Adrenal gland (tissue), 12 donors: Measurements from ENCODE around the gene PPP1R17. TPM values are rescaled to one million over a fixed set of nuclear protein-coding genes. Genes with fewer than 3 reads are reported as not detected.

Source experiments
- DNase-seq, 7 donors: peaks; one replicate each; pipeline ENCODE4 v3.0.0-alpha.2; 2019 to 2020
- H3K27ac ChIP-seq, 5 donors: fragments of 200-600 bp; sonication (generic) in 4 of 5; 1 replicate in 3 of 5; 2 replicates in 2 of 5; pipeline versions ENCODE4 v1.5.1 to v1.8.0; 2016 to 2020; ENCODE audit warnings: mild to moderate bottlenecking in 1 of 5
- H3K27me3 ChIP-seq: fragments of 200-600 bp; 2 replicates; pipeline ENCODE4 v1.8.0; 2021
- H3K36me3 ChIP-seq, 2 donors: fragments of 200-600 bp; replicated peaks in 1 of 2; 1 replicate in 1 of 2; 2 replicates in 1 of 2; pipeline versions ENCODE4 v1.5.1 to v1.8.0; 2018 to 2022
- H3K4me1 ChIP-seq, 2 donors: fragments of 200-600 bp; replicated peaks in 1 of 2; 1 replicate in 1 of 2; 2 replicates in 1 of 2; pipeline versions ENCODE4 v1.5.1 to v1.8.0; 2018 to 2021
- H3K4me3 ChIP-seq, 4 donors: fragments of 200-600 bp; sonication (generic) in 3 of 4; one replicate each; pipeline ENCODE4 v1.5.1; 2016 to 2018
- H3K9me3 ChIP-seq, 3 donors: fragments of 200-600 bp; sonication (generic) in 1 of 3; replicated peaks in 1 of 3; 1 replicate in 2 of 3; 2 replicates in 1 of 3; pipeline versions ENCODE4 v1.5.1 to v1.8.0; 2016 to 2021
- POLR2A ChIP-seq, 2 donors: fragments of 450-650 bp; IDR thresholded peaks; one replicate each; pipeline ENCODE4 v1.6.1; 2017; ENCODE audit warnings: antibody characterized with exemption in 2 of 2, mild to moderate bottlenecking in 2 of 2, moderate library complexity in 1 of 2
- WGBS, 4 donors: extraction: QIAGEN DNeasy Blood & Tissue Kit in 2 of 4; methylation state at CpG; one replicate each; pipeline versions ENCODE4 v1.1.5 to v1.1.7; 2013 to 2017; 5-methylcytosine and 5-hydroxymethylcytosine counted together
- intact Hi-C, 2 donors: fragments of 100-400 bp; cut with DNase I; formaldehyde crosslinking; loops; one replicate each; pipeline versions ENCODE4 v1.14.1 to v1.15.0; 2022 to 2023
- polyA plus RNA-seq, 3 donors: library from polyadenylated mRNA; stranded (reverse); fragments of 200-250 nt in 2 of 3; fragments of 350-450 nt in 1 of 3; fragmentation: Illumina TruSeq in 1 of 3; extraction: RNeasy Lipid Tissue Mini Kit (QIAGEN cat#74804) in 1 of 3; gene quantifications; one replicate each; pipeline ENCODE4 v1.2.3, GENCODE V29; 2013 to 2014
- total RNA-seq, 9 donors: library from RNA; depleted of rRNA in 4 of 9; stranded (reverse); fragments of >200 nt in 4 of 9; fragments of 120-200 nt in 1 of 9; fragmentation: NEBNext Ultra II Directional in 1 of 9; extraction: Animal tissue kit (Norgen Biotek cat#: 25700) in 1 of 9; gene quantifications; one replicate each; pipeline versions ENCODE4 v1.1.0 to v1.2.4, GENCODE V29; 2013 to 2023
- TF ChIP-seq, protein P1 (sequence below), 6 experiments: fragments of 450-650 bp in 4 of 6; fragments of 200-600 bp in 2 of 6; sonication (generic) in 1 of 6; IDR thresholded peaks; 1 replicate in 5 of 6; 2 replicates in 1 of 6; pipeline versions ENCODE4 v1.5.1 to v1.8.0; 2016 to 2021; ENCODE audit warnings: antibody characterized with exemption in 6 of 6, mild to moderate bottlenecking in 2 of 6, moderate library complexity in 1 of 6
- donor health status: healthy with polysubstance abuse.
- donor health status: Bipolar disorder and iron deficiency.
- donor health status: DM: yes; HTN: yes; CAD: no.
- donor health status: DM: no; HTN: no; CAD: no.
- donor health status: DM: no; HTN: no; CAD: no.
- donor health status: DM: yes; HTN: yes; CAD: no.

The PPP1R17 gene
- total and polyA plus RNA-seq, 12 donors, result 0.14 to 6.2 (median 0.37) TPM; not detected in 3

DNA sequence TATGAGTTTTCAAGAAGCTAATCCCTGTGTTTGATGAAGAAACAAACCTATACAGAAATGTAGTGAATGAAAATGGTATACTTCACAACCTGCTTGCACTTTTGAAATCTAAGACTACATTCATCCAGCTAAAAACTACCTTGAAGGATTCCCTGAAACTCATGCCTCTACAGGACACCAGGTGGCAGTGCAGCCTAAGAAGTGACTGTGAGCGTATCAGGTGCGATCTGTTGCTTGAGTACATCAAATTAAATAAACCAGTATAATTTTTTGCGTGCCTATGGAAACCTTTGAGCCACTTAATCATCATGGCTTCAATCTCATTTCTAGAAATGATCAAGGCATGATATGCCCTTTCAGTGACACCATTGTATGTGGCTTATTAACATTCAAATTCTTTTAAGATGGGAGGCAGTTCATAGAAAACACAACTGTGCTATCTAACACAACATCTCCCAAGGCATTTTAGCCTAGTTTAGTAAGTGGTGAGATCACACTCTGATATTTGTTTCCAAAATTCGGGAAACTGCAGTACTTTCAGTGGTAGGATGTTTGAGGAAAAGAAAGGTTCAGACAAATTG lies 57.4 kb downstream of the PPP1R17 start:
- H3K4me3 ChIP-seq, result no peak overlapping the region
- TF ChIP-seq, protein P1, sequence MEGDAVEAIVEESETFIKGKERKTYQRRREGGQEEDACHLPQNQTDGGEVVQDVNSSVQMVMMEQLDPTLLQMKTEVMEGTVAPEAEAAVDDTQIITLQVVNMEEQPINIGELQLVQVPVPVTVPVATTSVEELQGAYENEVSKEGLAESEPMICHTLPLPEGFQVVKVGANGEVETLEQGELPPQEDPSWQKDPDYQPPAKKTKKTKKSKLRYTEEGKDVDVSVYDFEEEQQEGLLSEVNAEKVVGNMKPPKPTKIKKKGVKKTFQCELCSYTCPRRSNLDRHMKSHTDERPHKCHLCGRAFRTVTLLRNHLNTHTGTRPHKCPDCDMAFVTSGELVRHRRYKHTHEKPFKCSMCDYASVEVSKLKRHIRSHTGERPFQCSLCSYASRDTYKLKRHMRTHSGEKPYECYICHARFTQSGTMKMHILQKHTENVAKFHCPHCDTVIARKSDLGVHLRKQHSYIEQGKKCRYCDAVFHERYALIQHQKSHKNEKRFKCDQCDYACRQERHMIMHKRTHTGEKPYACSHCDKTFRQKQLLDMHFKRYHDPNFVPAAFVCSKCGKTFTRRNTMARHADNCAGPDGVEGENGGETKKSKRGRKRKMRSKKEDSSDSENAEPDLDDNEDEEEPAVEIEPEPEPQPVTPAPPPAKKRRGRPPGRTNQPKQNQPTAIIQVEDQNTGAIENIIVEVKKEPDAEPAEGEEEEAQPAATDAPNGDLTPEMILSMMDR (IDR thresholded peaks at IDR 0.05), result peak; percentile 76 to 91 (median 88)
- no peak for TF ChIP-seq POLR2A (IDR thresholded peaks at IDR 0.05)
- H3K27me3 ChIP-seq, result no peaks in the 10 kb centered on the region
- H3K4me1 ChIP-seq, result no peaks in the 10 kb centered on the region
- WGBS, 4 donors, result 2 to 4% (median 2%) methylated on average over 4 of the region's 4 CpGs
- intact Hi-C loops, result loop anchor here (10.0 kb wide), 2 partner anchors 460 to 600 kb away; no protein-coding TSS in a partner anchor
- H3K9me3 ChIP-seq, result no peaks in the 10 kb centered on the region
- no peak overlapping the region for H3K27ac ChIP-seq
- DNase-seq, result peak; percentile 36 to 86 (median 68)
- no peaks in the 10 kb centered on the region for H3K36me3 ChIP-seq

- no peaks in the 10 kb centered on the region for H3K36me3 ChIP-seq
- no peak for DNase-seq
These were observed 60.5 kb downstream of the PPP1R17 start for GRCh38 chr7:31747553-31747952.

DNA sequence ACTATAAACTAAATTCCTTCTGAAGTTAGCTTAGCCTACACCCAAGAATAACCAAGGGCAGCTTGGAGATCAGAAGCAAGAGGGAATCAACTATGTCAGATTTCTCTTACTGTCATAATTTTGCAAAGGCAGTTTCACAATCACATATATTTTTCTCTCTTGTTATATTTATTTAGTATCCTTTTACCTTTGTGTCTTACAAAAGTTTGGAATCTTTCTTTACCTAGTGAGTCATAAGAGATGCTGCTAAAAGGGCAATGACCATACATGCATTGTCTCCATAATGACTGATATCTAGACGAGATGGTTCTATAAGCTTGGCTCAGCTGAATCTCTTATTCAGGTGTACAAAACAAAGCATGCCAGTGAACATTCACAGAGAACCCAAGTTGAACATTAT lies 61.1 kb downstream of the PPP1R17 start:
- intact Hi-C loops, result loop anchor here (5.0 to 10.0 kb wide), 3 partner anchors 454 to 597 kb away; no protein-coding TSS in a partner anchor
- H3K36me3 ChIP-seq, result no peaks in the 10 kb centered on the region
- 81 to 97% (median 83%) methylated on average over 1 of the region's 1 CpG for WGBS, 4 donors
- H3K27ac ChIP-seq, result no peak overlapping the region
- TF ChIP-seq, protein P1 (IDR thresholded peaks at IDR 0.05), result no peak
- no peak for TF ChIP-seq POLR2A (IDR thresholded peaks at IDR 0.05)
- H3K27me3 ChIP-seq, result no peaks in the 10 kb centered on the region
- no peaks in the 10 kb centered on the region for H3K4me1 ChIP-seq
- no peak overlapping the region for H3K4me3 ChIP-seq
- DNase-seq, result no peak
- H3K9me3 ChIP-seq, result no peaks in the 10 kb centered on the region

More at GRCh38 chr7:31747553-31747952, 60.5 kb downstream of the PPP1R17 start:
- H3K27ac ChIP-seq, result no peak overlapping the region
- TF ChIP-seq POLR2A (IDR thresholded peaks at IDR 0.05), result no peak
- TF ChIP-seq, protein P1 (IDR thresholded peaks at IDR 0.05), result no peak
- H3K4me1 ChIP-seq, result no peaks in the 10 kb centered on the region
- intact Hi-C loops, result loop anchor here (5.0 to 10.0 kb wide), 3 partner anchors 455 to 597 kb away; no protein-coding TSS in a partner anchor
- H3K27me3 ChIP-seq, result no peaks in the 10 kb centered on the region
- no peaks in the 10 kb centered on the region for H3K9me3 ChIP-seq
- H3K4me3 ChIP-seq, result no peak overlapping the region

DNA sequence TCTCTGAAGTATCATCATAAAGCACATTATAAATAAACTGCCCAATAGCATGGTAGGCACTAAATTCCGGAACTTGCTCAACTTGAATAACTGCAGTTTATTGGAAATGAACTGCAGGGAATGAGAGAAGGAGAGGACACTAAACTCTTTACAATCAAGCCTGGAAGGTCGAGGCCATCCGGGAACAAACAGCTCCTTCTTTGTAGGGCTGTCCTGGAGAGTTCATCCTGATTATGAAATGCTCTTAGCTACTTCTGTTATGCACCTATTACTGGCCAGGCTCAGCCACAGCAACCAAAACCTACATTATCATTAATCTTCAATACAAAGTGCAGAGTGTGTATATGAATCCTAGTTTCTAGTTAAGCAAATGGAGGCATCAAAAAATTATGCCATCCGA lies 64.7 kb downstream of the PPP1R17 start:
- no peak overlapping the region for H3K4me3 ChIP-seq
- H3K27ac ChIP-seq, result no peak overlapping the region
- H3K27me3 ChIP-seq, result no peaks in the 10 kb centered on the region
- intact Hi-C loops, result no loop called here
- H3K4me1 ChIP-seq, result no peaks in the 10 kb centered on the region
- DNase-seq, result no peak
- 73 to 82% (median 79%) methylated on average over 4 of the region's 4 CpGs for WGBS, 4 donors
- H3K36me3 ChIP-seq, result no peaks in the 10 kb centered on the region
- H3K9me3 ChIP-seq, result no peaks in the 10 kb centered on the region
- TF ChIP-seq POLR2A (IDR thresholded peaks at IDR 0.05), result no peak
- TF ChIP-seq, protein P1 (IDR thresholded peaks at IDR 0.05), result no peak

Other genes starting within 250 kb of the PPP1R17 start
- gene ITPRID1, start 173.1 kb upstream of the PPP1R17 start, total RNA-seq, result under 1 TPM in 1 of 9 donors, not detected in 8; 0.06 TPM
- not detected for gene ITPRID1, start 173.1 kb upstream of the PPP1R17 start, polyA plus RNA-seq